Gastrocnemius medialis (tissue), 4 donors: Measurements from ENCODE around the gene HIRA. TPM values are rescaled to one million over a fixed set of nuclear protein-coding genes. Genes with fewer than 3 reads are reported as not detected.
A peak's percentile ranks its signal among the peaks of the same experiment; 100 is the strongest.

Source experiments
- ATAC-seq, 2 donors: fragments of 150-250 bp; one replicate each; pipeline ENCODE4 v1.9.1; 2016
- DNase-seq, 2 donors: peaks; one replicate each; pipeline ENCODE4 v3.0.0-alpha.2; 2019
- H3K27ac ChIP-seq, 4 donors: fragments of 200-600 bp; sonication (generic); 1 replicate in 1 of 4; 2 replicates in 3 of 4; pipeline ENCODE4 v1.5.1; 2016 to 2018; ENCODE audit warnings: mild to moderate bottlenecking in 2 of 4, moderate library complexity in 1 of 4
- H3K27me3 ChIP-seq, 3 donors: fragments of 200-600 bp; sonication (generic) in 2 of 3; 1 replicate in 1 of 3; 2 replicates in 2 of 3; pipeline versions ENCODE4 v1.5.1 to v1.6.0; 2016 to 2019; ENCODE audit warnings: mild to moderate bottlenecking in 1 of 3, moderate library complexity in 1 of 3
- H3K36me3 ChIP-seq, 2 donors: fragments of 200-600 bp; sonication (generic) in 1 of 2; one replicate each; pipeline ENCODE4 v1.5.1; 2017 to 2018
- H3K4me1 ChIP-seq, 2 donors: fragments of 200-600 bp; sonication (generic) in 1 of 2; one replicate each; pipeline ENCODE4 v1.5.1; 2016 to 2017; ENCODE audit warnings: mild to moderate bottlenecking in 2 of 2
- H3K4me3 ChIP-seq, 4 donors: fragments of 200-600 bp; sonication (generic) in 3 of 4; 1 replicate in 1 of 4; 2 replicates in 3 of 4; pipeline ENCODE4 v1.5.1; 2016 to 2019; ENCODE audit warnings: mild to moderate bottlenecking in 2 of 4
- H3K9me3 ChIP-seq, 3 donors: fragments of 200-600 bp; sonication (generic) in 2 of 3; 1 replicate in 1 of 3; 2 replicates in 2 of 3; pipeline ENCODE4 v1.5.1; 2016 to 2019
- CTCF ChIP-seq, 5 experiments: fragments of 450-650 bp in 3 of 5; fragments of 200-600 bp in 2 of 5; sonication (generic) in 2 of 5; IDR thresholded peaks in 4 of 5; conservative IDR thresholded peaks in 1 of 5; 1 replicate in 4 of 5; 2 replicates in 1 of 5; pipeline ENCODE4 v1.5.1; 2016 to 2019; ENCODE audit warnings: antibody characterized with exemption in 5 of 5, mild to moderate bottlenecking in 3 of 5, moderate library complexity in 3 of 5
- POLR2A ChIP-seq, 2 donors: fragments of 450-650 bp; IDR thresholded peaks; one replicate each; pipeline ENCODE4 v1.6.1; 2017; ENCODE audit warnings: antibody characterized with exemption in 2 of 2, mild to moderate bottlenecking in 2 of 2, moderate library complexity in 2 of 2
- in situ Hi-C, 4 donors: fragments of 200-750 bp; cut with MboI; loops; one replicate each; pipeline versions ENCODE4 v1.15.0 to v1.8.0; 2017; ENCODE audit warnings: low sequenced_read_pairs in 4 of 4
- intact Hi-C: fragments of 100-400 bp; cut with DNase I; formaldehyde crosslinking; loops from one replicate; pipeline ENCODE4 v1.15.1; 2023; ENCODE audit warnings: low total_unique reads
- total RNA-seq, 4 donors: library from RNA; depleted of rRNA; stranded (reverse); fragments of >200 nt; gene quantifications; one replicate each; pipeline versions ENCODE4 v1.1.0 to v1.2.3, GENCODE V29; 2016

HIRA gene
- total RNA-seq, 4 donors from 2014 or later = 14.2 to 46.8 (median 24.6) TPM

DNA sequence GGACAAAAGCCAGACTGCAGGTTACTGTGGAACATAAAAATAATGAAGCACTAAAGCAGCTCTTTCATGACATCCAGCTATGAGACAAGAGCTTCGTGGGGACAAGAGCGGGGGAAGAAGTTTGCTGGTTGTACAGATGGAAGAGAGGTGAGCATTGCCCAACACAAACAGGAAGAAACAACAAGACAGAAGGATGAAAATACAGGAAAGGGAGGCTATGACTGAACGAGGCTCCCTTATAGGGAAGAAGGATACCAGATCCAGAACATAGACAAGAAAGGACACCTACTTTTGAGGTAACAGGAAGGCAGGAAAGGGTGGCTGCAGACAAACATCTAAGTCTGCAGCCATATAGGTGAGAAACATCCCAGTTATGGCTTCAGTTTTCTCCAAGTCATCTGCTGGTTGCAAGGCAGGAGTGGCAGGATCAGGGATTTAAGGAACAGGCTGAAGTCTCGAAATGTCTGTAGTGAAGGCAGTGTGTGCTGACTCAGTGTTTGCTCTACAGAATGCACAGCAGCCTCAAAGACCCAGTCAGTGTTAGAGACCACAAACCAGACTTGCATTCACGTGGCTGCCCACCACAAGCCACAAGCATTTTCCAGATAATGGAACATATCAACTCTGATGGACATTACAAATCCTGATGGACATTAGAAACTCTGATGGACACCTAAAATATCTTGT lies 141.9 kb downstream of the HIRA start:
- H3K4me3 ChIP-seq = peak overlapping the region; percentile 78 to 98 (median 92)
- in situ Hi-C loops (loop anchor here in 2 of 4 donors (10.0 kb wide), 1 partner anchor 155 kb away; the partner anchor contains the start of gene C22orf39 (in 2 of the 2)), intact Hi-C loops (loop anchor here (2.0 to 10.0 kb wide), 10 partner anchors 72 to 1265 kb away; partner anchors contain the start of genes CDC45, COMT, DGCR2 and SLC25A1)
- no peak for ATAC-seq
- no peak for TF ChIP-seq POLR2A (IDR thresholded peaks at IDR 0.05)
- no peak for TF ChIP-seq CTCF (IDR thresholded peaks at IDR 0.05 in 4 of 5, conservative IDR thresholded peaks at IDR 0.05 in 1 of 5)
- no peak for DNase-seq
- H3K27me3 ChIP-seq = no peaks in the 10 kb centered on the region
- peaks cover 59 to 69% of the 10 kb centered on the region in 2 donors for H3K4me1 ChIP-seq
- no peaks in the 10 kb centered on the region for H3K36me3 ChIP-seq
- H3K9me3 ChIP-seq = no peaks in the 10 kb centered on the region
- peak overlapping the region; percentile 94 to 100 (median 96) for H3K27ac ChIP-seq

DNA sequence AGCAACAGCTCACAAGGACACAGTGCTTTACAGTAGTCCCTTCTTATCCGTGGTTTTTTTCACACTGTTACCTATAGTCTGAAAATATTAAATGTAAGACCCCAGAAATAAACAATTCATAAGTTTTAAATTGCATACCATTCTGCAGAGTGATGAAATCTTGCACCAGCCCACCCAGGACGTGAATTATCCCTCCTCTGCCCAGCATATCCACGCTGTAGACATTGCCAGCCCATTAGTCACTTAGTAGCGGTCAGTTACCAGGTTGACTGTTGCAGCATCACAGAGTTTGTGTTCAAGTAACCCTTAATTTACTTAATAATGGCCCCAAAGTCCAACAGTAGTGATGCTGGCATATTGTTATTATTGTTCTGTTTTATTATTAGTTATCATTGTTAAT lies 143.6 kb downstream of the HIRA start:
- peak; percentile 11 to 24 for ATAC-seq

GRCh38 chr22:19287076-19287707 lies 144.3 kb downstream of the HIRA start:
- TF ChIP-seq CTCF (IDR thresholded peaks at IDR 0.05 in 4 of 5, conservative IDR thresholded peaks at IDR 0.05 in 1 of 5) = no peak
- peak; percentile 65 to 75 for TF ChIP-seq POLR2A (IDR thresholded peaks at IDR 0.05)
- ATAC-seq (peak; percentile 64 to 70), DNase-seq (peak; percentile 91 to 95)
- intact Hi-C loops = loop anchor here (10.0 kb wide), 1 partner anchor 1172 kb away; the partner anchor contains the start of gene TUBA8
- Histone ChIP-seq H3K9me3 (no peaks in the 10 kb centered on the region), H3K4me1 (peaks cover 62 to 66% of the 10 kb centered on the region in 2 donors), H3K36me3 (no peaks in the 10 kb centered on the region), H3K27ac (peak overlapping the region; percentile 94 to 100 (median 96)), H3K27me3 (no peaks in the 10 kb centered on the region), H3K4me3 (peak overlapping the region in 2 of 4 donors; percentile 11 to 24)
- in situ Hi-C loops = loop anchor here in 1 of 4 donors (10.0 kb wide), 1 partner anchor 158 kb away; the partner anchor contains the start of gene C22orf39

More for the DNA sequence above, 143.6 kb downstream of the HIRA start:
- peak overlapping the region; percentile 18 to 97 (median 62) for H3K4me3 ChIP-seq
- no peaks in the 10 kb centered on the region for H3K9me3 ChIP-seq
- intact Hi-C loops (loop anchor here (10.0 kb wide), 1 partner anchor 1173 kb away; the partner anchor contains the start of gene TUBA8), in situ Hi-C loops (loop anchor here in 1 of 4 donors (10.0 kb wide), 1 partner anchor 157 kb away; the partner anchor contains the start of gene C22orf39)
- TF ChIP-seq CTCF (IDR thresholded peaks at IDR 0.05 in 4 of 5, conservative IDR thresholded peaks at IDR 0.05 in 1 of 5) = no peak
- peak in 1 of 2 donors; percentile 30 for TF ChIP-seq POLR2A (IDR thresholded peaks at IDR 0.05)
- no peaks in the 10 kb centered on the region for H3K27me3 ChIP-seq
- DNase-seq = peak; percentile 56 to 72
- H3K36me3 ChIP-seq = no peaks in the 10 kb centered on the region
- H3K27ac ChIP-seq = peak overlapping the region; percentile 94 to 100 (median 96)
- peaks cover 62 to 67% of the 10 kb centered on the region in 2 donors for H3K4me1 ChIP-seq

GRCh38 chr22:19285831-19286230 lies 145.7 kb downstream of the HIRA start:
- no peak for DNase-seq
- Histone ChIP-seq H3K4me3 (peak overlapping the region in 1 of 4 donors; percentile 24), H3K27me3 (no peaks in the 10 kb centered on the region), H3K4me1 (peaks cover 62 to 66% of the 10 kb centered on the region in 2 donors), H3K9me3 (no peaks in the 10 kb centered on the region), H3K36me3 (no peaks in the 10 kb centered on the region), H3K27ac (peak overlapping the region; percentile 94 to 100 (median 96))
- TF ChIP-seq POLR2A (IDR thresholded peaks at IDR 0.05) (no peak), CTCF (IDR thresholded peaks at IDR 0.05 in 4 of 5, conservative IDR thresholded peaks at IDR 0.05 in 1 of 5) (no peak)
- in situ Hi-C loops (loop anchor here in 1 of 4 donors (10.0 kb wide), 1 partner anchor 159 kb away; the partner anchor contains the start of gene C22orf39), intact Hi-C loops (loop anchor here (10.0 kb wide), 1 partner anchor 1171 kb away; the partner anchor contains the start of gene TUBA8)
- no peak for ATAC-seq

Other genes with a start within 250 kb of the HIRA start
- gene CLTCL1, start 140.0 kb downstream of the HIRA start, total RNA-seq = 100 to 1,000 TPM; 111 to 311 (median 215) TPM
- 10 to 100 TPM; 53.8 to 75.1 (median 61.5) TPM for gene MRPL40, start 812 bp upstream of the HIRA start, total RNA-seq
- gene C22orf39, start 16.0 kb upstream of the HIRA start, total RNA-seq = 100 to 1,000 TPM; 157 to 182 (median 178) TPM
- 100 to 1,000 TPM; 106 to 199 (median 165) TPM for gene UFD1, start 47.5 kb upstream of the HIRA start, total RNA-seq
- gene CDC45, start 48.2 kb upstream of the HIRA start, total RNA-seq = under 1 TPM in 1 of 4 donors, not detected in 3; 0.27 TPM
- 100 to 1,000 TPM in 2 of 4 donors, 10 to 100 TPM in 2; 40.4 to 108 (median 89.6) TPM for gene CLDN5, start 92.7 kb upstream of the HIRA start, total RNA-seq